Endodermal cell (in vitro differentiated cells): Measurements from ENCODE around the gene SCG3. TPM values are rescaled to one million over a fixed set of nuclear protein-coding genes. Genes with fewer than 3 reads are reported as not detected.

Source experiments
- DNase-seq: peaks from one replicate; pipeline ENCODE4 v3.0.0-alpha.2; 2017
- H3K27ac ChIP-seq: 2 replicates; pipeline ENCODE4 v1.5.1; 2013; ENCODE audit warnings: mild to moderate bottlenecking, low read depth, low read length, moderate library complexity
- H3K27me3 ChIP-seq: 2 replicates; pipeline ENCODE4 v1.6.1; 2013; ENCODE audit warnings: mild to moderate bottlenecking, low read length, moderate library complexity; ENCODE audit not compliant: insufficient read depth, control insufficient read depth, poor library complexity, severe bottlenecking
- H3K36me3 ChIP-seq: 2 replicates; pipeline ENCODE4 v1.7.0; 2013; ENCODE audit warnings: mild to moderate bottlenecking, low read length, moderate library complexity; ENCODE audit not compliant: control insufficient read depth, insufficient read depth
- H3K4me1 ChIP-seq: one replicate; pipeline ENCODE4 v1.7.0; 2013; ENCODE audit warnings: low read length; ENCODE audit not compliant: control insufficient read depth, insufficient read depth
- H3K4me3 ChIP-seq: 2 replicates; pipeline ENCODE4 v1.5.1; 2013; ENCODE audit warnings: mild to moderate bottlenecking, low read length, moderate library complexity
- H3K9ac ChIP-seq: 2 replicates; pipeline ENCODE4 v1.6.1; 2013; ENCODE audit warnings: mild to moderate bottlenecking, low read length, moderate library complexity; ENCODE audit not compliant: poor library complexity, severe bottlenecking; ENCODE audit errors: extremely low read depth
- H3K9me3 ChIP-seq: 2 replicates; pipeline ENCODE4 v1.6.1; 2013; ENCODE audit warnings: mild to moderate bottlenecking, low read length, moderate library complexity; ENCODE audit not compliant: control insufficient read depth
- H3K27ac Mint-ChIP-seq: 2 replicates; pipeline ENCODE4 v1.8.0; 2020; ENCODE audit warnings: mixed read lengths
- H3K27me3 Mint-ChIP-seq: 2 replicates; pipeline ENCODE4 v1.8.0; 2021; ENCODE audit warnings: mild to moderate bottlenecking, mixed read lengths; ENCODE audit not compliant: insufficient read depth
- H3K36me3 Mint-ChIP-seq: 2 replicates; pipeline ENCODE4 v1.8.0; 2020; ENCODE audit warnings: low read depth, mixed read lengths
- H3K4me1 Mint-ChIP-seq: 2 replicates; pipeline ENCODE4 v1.8.0; 2020; ENCODE audit warnings: mixed read lengths
- H3K4me3 Mint-ChIP-seq: 2 replicates; pipeline ENCODE4 v1.8.0; 2020; ENCODE audit warnings: mild to moderate bottlenecking, moderate library complexity, mixed read lengths
- H3K9me3 Mint-ChIP-seq: 2 replicates; pipeline ENCODE4 v1.8.0; 2020; ENCODE audit warnings: mild to moderate bottlenecking, mixed read lengths
- CTCF ChIP-seq: fragments of 200-600 bp; sonication (generic); conservative IDR thresholded peaks from 2 replicates; pipeline ENCODE4 v1.5.0; 2021; ENCODE audit warnings: antibody characterized with exemption, mild to moderate bottlenecking
- WGBS, 2 experiments: methylation state at CpG; one replicate each; pipeline versions ENCODE4 v1.1.5 to v1.1.7; 2013; ENCODE audit warnings: missing lambda C conversion rate in 2 of 2, mixed read lengths in 1 of 2; ENCODE audit not compliant: insufficient coverage in 1 of 2, insufficient read length in 1 of 2; 5-methylcytosine and 5-hydroxymethylcytosine counted together
- total RNA-seq, 2 donors: library from RNA; stranded (reverse); fragmentation: NEBNext Ultra II Directional in 1 of 2; extraction: Animal tissue kit (Norgen Biotek cat#: 25700) in 1 of 2; gene quantifications; 2 replicates in 1 of 2; 3 replicates in 1 of 2; pipeline ENCODE4 v1.2.1, GENCODE V29; 2021

SCG3 gene
- total RNA-seq, 2 donors from 2014 or later: 10.0 to 18.3 TPM

GRCh38 chr15:51714911-51715310 is 33.6 kb downstream of the SCG3 start:
- Mint-ChIP-seq H3K36me3 (no peaks in the 10 kb centered on the region), H3K4me3 (no peak overlapping the region), H3K9me3 (no peaks in the 10 kb centered on the region), H3K27me3 (no peaks in the 10 kb centered on the region), H3K27ac (no peak overlapping the region), H3K4me1 (peaks cover 6% of the 10 kb centered on the region)
- no peak overlapping the region for H3K4me3 ChIP-seq
- H3K27ac ChIP-seq: no peak overlapping the region
- no peak for DNase-seq
- TF ChIP-seq CTCF: no peak
- no peaks in the 10 kb centered on the region for H3K4me1 ChIP-seq
- 75 to 96% methylated on average over 1 of the region's 1 CpG for WGBS, 2 experiments
- H3K9me3 ChIP-seq: no peaks in the 10 kb centered on the region
- H3K36me3 ChIP-seq: no peaks in the 10 kb centered on the region
- H3K27me3 ChIP-seq: no peaks in the 10 kb centered on the region
- H3K9ac ChIP-seq: no peak overlapping the region

- Histone ChIP-seq H3K9ac (no peak overlapping the region), H3K27me3 (no peaks in the 10 kb centered on the region), H3K27ac (no peak overlapping the region), H3K4me3 (no peak overlapping the region), H3K9me3 (no peaks in the 10 kb centered on the region), H3K4me1 (no peaks in the 10 kb centered on the region), H3K36me3 (no peaks in the 10 kb centered on the region)
- WGBS, 2 experiments: 85 to 90% methylated on average over 2 to 4 of the region's 4 CpGs
- Mint-ChIP-seq H3K27me3 (no peaks in the 10 kb centered on the region), H3K4me3 (no peak overlapping the region), H3K36me3 (peaks cover 2% of the 10 kb centered on the region), H3K9me3 (no peaks in the 10 kb centered on the region), H3K4me1 (peaks cover 6% of the 10 kb centered on the region), H3K27ac (no peak overlapping the region)
- no peak for TF ChIP-seq CTCF
- no peak for DNase-seq
Observed at GRCh38 chr15:51718219-51718618, 36.9 kb downstream of the SCG3 start.

- H3K27me3 Mint-ChIP-seq: no peaks in the 10 kb centered on the region
- H3K36me3 Mint-ChIP-seq: peaks cover 2% of the 10 kb centered on the region
- Histone ChIP-seq H3K4me1 (no peaks in the 10 kb centered on the region), H3K4me3 (no peak overlapping the region), H3K9me3 (no peaks in the 10 kb centered on the region), H3K27ac (no peak overlapping the region), H3K27me3 (no peaks in the 10 kb centered on the region), H3K36me3 (no peaks in the 10 kb centered on the region), H3K9ac (no peak overlapping the region)
- no peak overlapping the region for H3K4me3 Mint-ChIP-seq
- no peak for TF ChIP-seq CTCF
- no peaks in the 10 kb centered on the region for H3K9me3 Mint-ChIP-seq
- H3K4me1 Mint-ChIP-seq: peaks cover 6% of the 10 kb centered on the region
- no peak for DNase-seq
- H3K27ac Mint-ChIP-seq: no peak overlapping the region
- 85 to 100% methylated on average over 1 to 3 of the region's 3 CpGs for WGBS, 2 experiments
Observed at GRCh38 chr15:51718746-51719145, 37.4 kb downstream of the SCG3 start.
